SH-SY5Y (cell line): ENCODE data around the gene NKX2-3.

Source experiments
- GATA2 ChIP-seq: IDR thresholded peaks from 2 replicates; pipeline ENCODE4 v1.6.1; 2011; ENCODE audit warnings: mild to moderate bottlenecking, low read depth, low read length
- GATA3 ChIP-seq: IDR thresholded peaks from 2 replicates; pipeline ENCODE4 v1.6.1; 2011; ENCODE audit warnings: low read depth, mild to moderate bottlenecking, low read length, moderate library complexity

GRCh38 chr10:99564361-99564760 lies 31.6 kb downstream of the NKX2-3 start:
- no peak for TF ChIP-seq GATA3
- no peak for TF ChIP-seq GATA2
